IPS-20b (cell line): Measurements from ENCODE around the gene PATJ.
"Not testable (repeated sequence)": the region's sequence is repeated elsewhere in the genome, so short reads cannot be mapped to it uniquely, and the experiment has no call there.

Experiments used
- H3K27ac ChIP-seq: one replicate; pipeline ENCODE4 v1.5.1; 2013; ENCODE audit warnings: low read length
- H3K27me3 ChIP-seq: 2 replicates; pipeline ENCODE4 v1.6.1; 2013; ENCODE audit warnings: mild to moderate bottlenecking, low read length, inconsistent platforms; ENCODE audit not compliant: insufficient read depth
- H3K36me3 ChIP-seq: 2 replicates; pipeline ENCODE4 v1.6.1; 2013; ENCODE audit warnings: low read depth, mild to moderate bottlenecking, inconsistent platforms, low read length, moderate library complexity; ENCODE audit not compliant: insufficient read depth
- H3K4me1 ChIP-seq: 2 replicates; pipeline ENCODE4 v1.6.1; 2013; ENCODE audit warnings: mild to moderate bottlenecking, control low read depth, inconsistent platforms, low read length, moderate library complexity; ENCODE audit not compliant: insufficient read depth
- H3K4me3 ChIP-seq: 2 replicates; pipeline ENCODE4 v1.5.1; 2013; ENCODE audit warnings: mild to moderate bottlenecking, low read length, inconsistent platforms
- H3K9ac ChIP-seq: 2 replicates; pipeline ENCODE4 v1.6.1; 2013; ENCODE audit warnings: low read depth, mild to moderate bottlenecking, inconsistent platforms, low read length, moderate library complexity
- H3K9me3 ChIP-seq: 2 replicates; pipeline ENCODE4 v1.6.1; 2013; ENCODE audit warnings: mild to moderate bottlenecking, low read depth, low read length, inconsistent platforms; ENCODE audit not compliant: insufficient read depth

PATJ gene

DNA sequence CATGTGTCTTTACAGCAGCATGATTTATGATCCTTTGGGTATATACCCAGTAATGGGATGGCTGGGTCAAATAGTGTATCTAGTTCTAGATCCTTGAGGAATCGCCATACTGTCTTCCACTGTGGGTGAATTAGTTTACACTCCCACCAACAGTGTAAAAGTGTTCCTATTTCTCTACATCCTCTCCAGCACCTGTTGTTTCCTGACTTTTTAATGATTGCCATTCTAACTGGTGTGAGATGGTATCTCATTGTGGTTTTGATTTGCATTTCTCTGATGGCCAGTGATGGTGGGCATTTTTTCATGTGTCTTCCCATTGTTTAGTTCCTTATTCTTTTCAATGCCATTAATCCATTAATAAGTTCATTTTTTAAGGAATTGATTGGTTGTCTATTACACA lies 58.8 kb downstream of the PATJ start:
- H3K36me3 ChIP-seq: peaks cover 55% of the 10 kb centered on the region
- not testable (repeated sequence) for H3K9me3 ChIP-seq, H3K9ac ChIP-seq, H3K4me3 ChIP-seq, H3K27ac ChIP-seq, H3K4me1 ChIP-seq, H3K27me3 ChIP-seq

DNA sequence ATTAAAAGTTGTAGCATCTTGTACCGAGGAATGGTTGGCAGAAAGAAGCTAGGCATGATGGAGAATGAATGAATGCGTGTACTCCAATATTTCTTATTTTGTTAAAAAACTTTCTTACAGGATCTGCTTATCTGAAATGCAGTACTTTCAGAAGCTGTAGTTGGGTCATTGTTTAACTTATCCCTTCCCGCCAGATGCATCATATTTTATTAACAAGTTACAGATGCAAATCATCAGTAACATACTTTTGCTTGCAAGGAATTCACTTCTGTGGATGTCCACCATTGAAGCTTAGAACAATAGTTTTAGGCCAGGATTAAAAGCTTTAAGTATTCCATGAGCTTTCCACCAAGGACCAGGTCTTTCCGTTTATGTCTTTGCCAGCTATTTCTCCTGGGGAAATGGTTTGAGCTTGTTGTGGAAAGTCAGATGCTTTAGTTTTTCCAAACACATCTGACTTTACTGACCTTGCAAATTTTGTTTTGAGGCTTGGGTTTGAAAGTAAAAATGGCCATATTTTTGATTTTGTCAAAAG lies 65.4 kb downstream of the PATJ start:
- Histone ChIP-seq H3K4me3 (no peak overlapping the region), H3K27me3 (no peaks in the 10 kb centered on the region), H3K9ac (no peak overlapping the region), H3K4me1 (no peaks in the 10 kb centered on the region), H3K27ac (no peak overlapping the region), H3K36me3 (peaks cover 47% of the 10 kb centered on the region), H3K9me3 (no peaks in the 10 kb centered on the region)

DNA sequence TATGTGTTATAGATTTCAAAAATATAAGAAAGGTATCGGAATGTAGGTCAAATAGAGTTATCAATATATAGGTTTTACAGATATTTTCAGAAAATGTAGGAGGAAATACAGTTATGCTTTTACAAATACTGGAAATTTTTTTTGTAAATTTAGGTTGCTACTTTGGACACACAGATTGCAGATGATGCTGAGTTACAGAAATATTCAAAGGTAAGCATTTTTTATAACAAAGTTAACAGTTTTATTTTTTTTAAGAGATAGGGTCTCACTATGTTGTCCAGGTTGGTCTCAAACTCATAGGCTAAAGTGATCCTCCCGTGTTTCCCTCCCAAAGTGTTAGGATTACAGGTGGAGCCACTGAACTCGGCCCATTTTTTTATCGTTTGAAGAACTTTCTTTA lies 66.0 kb downstream of the PATJ start:
- no peaks in the 10 kb centered on the region for H3K4me1 ChIP-seq
- H3K27me3 ChIP-seq: no peaks in the 10 kb centered on the region
- no peak overlapping the region for H3K27ac ChIP-seq
- H3K9ac ChIP-seq: no peak overlapping the region
- H3K36me3 ChIP-seq: peaks cover 45% of the 10 kb centered on the region
- H3K4me3 ChIP-seq: no peak overlapping the region
- no peaks in the 10 kb centered on the region for H3K9me3 ChIP-seq

DNA sequence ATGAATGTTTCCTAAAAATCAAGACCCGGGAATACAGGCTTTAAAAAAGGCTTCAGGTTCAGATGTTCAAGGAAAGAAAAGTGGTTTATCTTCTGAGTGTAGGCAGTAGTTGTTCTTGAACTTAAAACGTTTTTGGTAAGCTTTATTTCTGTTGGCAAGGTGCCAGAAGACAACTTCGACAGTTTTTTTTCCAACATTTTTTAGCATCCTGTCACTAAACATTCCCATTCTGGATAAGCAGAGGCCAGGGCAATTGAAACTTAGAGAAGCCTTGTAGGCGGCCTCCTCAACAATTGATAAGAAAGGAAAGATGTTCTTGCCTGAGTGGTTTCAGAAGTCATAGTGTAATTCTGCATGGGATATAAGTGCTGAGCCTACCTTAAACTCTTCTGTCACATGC lies 66.7 kb downstream of the PATJ start:
- Histone ChIP-seq H3K9me3 (no peaks in the 10 kb centered on the region), H3K27me3 (no peaks in the 10 kb centered on the region), H3K4me3 (no peak overlapping the region), H3K36me3 (peaks cover 41% of the 10 kb centered on the region), H3K4me1 (no peaks in the 10 kb centered on the region), H3K27ac (no peak overlapping the region), H3K9ac (no peak overlapping the region)

DNA sequence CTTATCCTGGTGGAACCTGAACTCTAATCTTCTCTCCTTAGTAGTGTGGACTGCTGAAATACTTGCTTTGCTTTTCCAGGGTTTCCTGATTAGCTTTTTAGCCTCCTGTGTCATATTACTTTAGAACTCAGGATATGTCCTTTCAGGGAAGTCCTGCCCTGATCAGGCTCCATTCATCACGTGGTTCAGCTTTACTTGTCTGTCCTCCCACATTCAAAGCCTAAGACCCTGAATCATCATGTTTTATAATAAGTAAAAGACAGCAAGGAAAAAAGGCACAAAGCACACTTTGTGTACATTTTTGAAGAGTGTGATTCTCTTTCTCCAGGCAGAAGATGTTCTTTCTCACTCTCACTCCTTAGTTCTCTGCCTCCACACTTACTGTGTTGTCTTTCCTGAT lies 70.6 kb downstream of the PATJ start:
- H3K9me3 ChIP-seq: no peaks in the 10 kb centered on the region
- H3K4me1 ChIP-seq: no peaks in the 10 kb centered on the region
- no peak overlapping the region for H3K9ac ChIP-seq
- no peak overlapping the region for H3K27ac ChIP-seq
- no peak overlapping the region for H3K4me3 ChIP-seq
- no peaks in the 10 kb centered on the region for H3K27me3 ChIP-seq
- H3K36me3 ChIP-seq: peaks cover 23% of the 10 kb centered on the region; the same call in 1 of the 2 replicates

DNA sequence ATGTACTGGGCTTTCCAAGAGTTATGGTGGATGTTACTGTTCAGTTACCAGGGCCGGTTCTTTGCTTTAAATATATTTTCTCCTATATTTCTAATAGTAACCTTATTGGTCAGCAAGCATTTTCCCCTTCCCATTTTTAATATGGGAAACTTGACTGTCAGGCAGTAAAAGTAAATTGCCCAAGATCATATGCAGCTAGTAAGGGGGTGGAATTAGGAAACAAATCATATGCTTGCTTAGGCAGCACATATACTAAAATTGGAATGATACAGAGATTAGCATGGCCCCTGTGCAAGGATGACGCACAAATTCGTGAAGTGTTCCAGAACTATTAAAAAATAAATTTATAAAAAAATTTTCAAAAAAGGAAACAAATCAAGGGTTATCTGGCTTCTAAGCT lies 73.9 kb downstream of the PATJ start:
- H3K36me3 ChIP-seq: peaks cover 19% of the 10 kb centered on the region
- H3K27me3 ChIP-seq: no peaks in the 10 kb centered on the region
- H3K4me3 ChIP-seq: no peak overlapping the region
- H3K9me3 ChIP-seq: no peaks in the 10 kb centered on the region
- H3K27ac ChIP-seq: no peak overlapping the region
- H3K9ac ChIP-seq: no peak overlapping the region
- H3K4me1 ChIP-seq: no peaks in the 10 kb centered on the region

DNA sequence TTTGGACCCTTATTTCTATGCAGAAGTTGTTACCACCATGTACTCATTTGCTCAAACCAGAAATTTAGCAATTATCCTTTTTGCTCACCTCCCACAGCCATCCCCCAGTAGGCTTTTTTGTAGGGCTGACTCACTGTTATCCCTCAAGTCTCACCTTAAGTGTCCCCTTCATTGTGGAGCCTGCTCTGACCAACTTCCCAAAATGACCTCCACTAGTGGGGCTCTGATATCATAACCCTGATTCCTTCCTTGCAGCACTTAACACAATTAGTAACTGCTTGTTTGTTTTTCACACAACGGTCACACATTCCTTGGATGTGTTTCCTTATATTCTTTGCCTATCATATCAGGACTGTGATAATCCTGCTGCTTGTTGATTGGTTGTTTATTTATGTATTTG lies 76.7 kb downstream of the PATJ start:
- H3K27me3 ChIP-seq: no peaks in the 10 kb centered on the region
- peaks cover 47% of the 10 kb centered on the region for H3K36me3 ChIP-seq
- no peaks in the 10 kb centered on the region for H3K4me1 ChIP-seq
- H3K27ac ChIP-seq: no peak overlapping the region
- H3K4me3 ChIP-seq: no peak overlapping the region
- H3K9ac ChIP-seq: no peak overlapping the region
- H3K9me3 ChIP-seq: no peaks in the 10 kb centered on the region

DNA sequence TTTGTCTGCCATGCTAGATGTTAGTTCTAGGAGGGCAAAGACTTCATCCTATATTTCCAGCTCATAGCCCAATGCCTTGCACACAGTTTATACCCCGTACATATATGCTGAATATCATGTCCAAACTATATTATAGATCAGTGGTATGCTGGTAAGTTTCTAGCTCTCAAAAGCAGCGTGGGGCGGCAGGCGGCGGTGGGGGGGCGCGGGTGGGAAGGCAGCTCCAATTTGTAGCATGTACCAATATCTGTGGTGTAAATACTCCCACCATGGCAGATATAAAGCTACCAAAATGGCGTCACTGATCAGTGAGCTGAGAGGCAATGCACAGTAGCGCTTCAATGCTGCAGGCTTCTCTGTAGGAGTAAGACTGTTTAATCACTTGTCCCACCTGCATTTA lies 77.1 kb downstream of the PATJ start:
- Histone ChIP-seq H3K4me1 (no peaks in the 10 kb centered on the region), H3K36me3 (peaks cover 52% of the 10 kb centered on the region), H3K27me3 (no peaks in the 10 kb centered on the region), H3K9me3 (no peaks in the 10 kb centered on the region), H3K27ac (no peak overlapping the region), H3K9ac (no peak overlapping the region), H3K4me3 (no peak overlapping the region)

DNA sequence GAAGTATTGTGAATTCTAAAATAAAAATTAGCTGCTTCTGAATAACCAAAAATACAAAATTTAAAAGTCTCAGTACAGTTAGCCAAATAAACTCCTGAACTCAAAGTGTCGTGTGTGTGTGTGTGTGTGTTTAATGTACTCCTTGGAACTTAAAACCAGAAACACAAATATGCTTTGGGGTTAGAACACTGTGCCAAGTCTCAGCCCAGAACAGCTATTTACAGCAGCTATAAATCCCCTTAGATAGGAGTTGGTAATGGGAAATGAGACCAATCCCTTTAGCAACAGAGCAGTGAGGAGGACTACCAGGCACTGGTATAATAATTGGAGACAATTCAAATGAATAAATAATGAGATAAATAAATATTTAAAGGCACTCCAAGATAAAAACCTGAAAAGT lies 83.1 kb downstream of the PATJ start:
- Histone ChIP-seq H3K9ac (no peak overlapping the region), H3K9me3 (no peaks in the 10 kb centered on the region), H3K36me3 (peaks cover 82% of the 10 kb centered on the region), H3K27ac (no peak overlapping the region), H3K4me1 (no peaks in the 10 kb centered on the region), H3K27me3 (no peaks in the 10 kb centered on the region), H3K4me3 (no peak overlapping the region)

DNA sequence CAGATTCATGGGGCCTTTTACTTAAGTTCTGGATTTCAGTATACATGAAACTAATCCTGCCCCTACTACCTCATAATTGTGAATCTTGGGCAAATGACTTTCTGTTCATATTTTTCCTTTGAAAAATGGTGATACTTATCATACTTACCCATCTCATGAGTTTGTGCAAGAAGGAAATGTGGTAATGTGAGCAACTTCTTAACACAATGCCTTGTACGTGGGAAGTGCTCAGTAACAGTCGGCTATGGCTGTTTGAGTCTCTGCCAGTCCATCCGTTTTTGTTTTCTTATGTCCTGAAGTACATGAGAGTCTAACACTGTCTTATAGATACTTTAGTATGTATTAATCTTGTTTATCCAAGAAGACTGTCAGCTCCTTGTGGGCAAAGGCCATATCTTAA lies 86.5 kb downstream of the PATJ start:
- H3K9me3 ChIP-seq: no peaks in the 10 kb centered on the region
- H3K9ac ChIP-seq: no peak overlapping the region
- H3K4me3 ChIP-seq: no peak overlapping the region
- H3K27me3 ChIP-seq: no peaks in the 10 kb centered on the region
- no peaks in the 10 kb centered on the region for H3K4me1 ChIP-seq
- H3K27ac ChIP-seq: no peak overlapping the region
- H3K36me3 ChIP-seq: peaks cover 71% of the 10 kb centered on the region

DNA sequence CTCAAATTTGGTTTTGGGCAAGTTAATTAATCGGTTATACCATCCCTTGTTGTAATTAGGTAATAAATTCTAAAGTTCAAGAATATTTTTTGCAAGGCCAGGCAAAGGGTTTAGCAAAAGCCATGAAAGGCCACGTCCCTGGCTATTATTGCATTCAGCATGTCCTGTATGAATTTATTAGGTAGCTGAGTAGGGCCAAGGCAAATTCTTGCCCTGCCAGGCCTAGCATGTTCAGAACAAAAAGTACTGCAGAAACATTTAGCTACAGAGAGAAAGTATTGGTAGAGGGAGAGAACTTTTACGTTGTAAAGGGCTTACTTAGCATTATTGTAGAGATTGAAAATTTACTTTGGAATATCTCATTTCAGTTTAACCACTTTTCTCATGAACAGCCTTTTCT lies 94.4 kb downstream of the PATJ start:
- Histone ChIP-seq H3K9me3 (no peaks in the 10 kb centered on the region), H3K4me1 (0 out of 2 replicates have a peak, but pooled peaks cover 4% of the 10 kb centered on the region), H3K9ac (no peak overlapping the region), H3K4me3 (no peak overlapping the region), H3K36me3 (peaks cover 22% of the 10 kb centered on the region), H3K27ac (no peak overlapping the region), H3K27me3 (no peaks in the 10 kb centered on the region)

DNA sequence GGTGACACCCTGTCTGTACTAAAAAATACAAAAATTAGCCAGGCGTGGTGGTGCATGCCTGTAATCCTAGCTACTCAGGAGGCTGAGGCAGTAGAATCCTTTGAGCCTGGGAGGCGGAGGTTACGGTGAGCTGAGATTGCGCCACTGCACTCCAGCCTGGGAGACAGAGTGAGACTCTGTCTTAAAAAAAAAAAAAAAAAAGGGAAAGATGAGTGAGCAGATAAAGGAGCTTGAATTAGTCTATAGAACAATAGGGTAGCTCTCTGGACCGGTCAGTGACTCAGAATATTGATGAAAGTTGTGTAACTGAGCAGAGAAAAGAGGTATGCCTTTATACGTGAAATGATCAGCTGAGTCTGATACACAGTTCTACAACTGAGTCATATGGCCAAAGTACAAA lies 95.3 kb downstream of the PATJ start:
- H3K9ac ChIP-seq, H3K4me1 ChIP-seq, H3K27ac ChIP-seq, H3K27me3 ChIP-seq, H3K4me3 ChIP-seq, H3K9me3 ChIP-seq: not testable (repeated sequence)
- H3K36me3 ChIP-seq: peaks cover 18% of the 10 kb centered on the region

DNA sequence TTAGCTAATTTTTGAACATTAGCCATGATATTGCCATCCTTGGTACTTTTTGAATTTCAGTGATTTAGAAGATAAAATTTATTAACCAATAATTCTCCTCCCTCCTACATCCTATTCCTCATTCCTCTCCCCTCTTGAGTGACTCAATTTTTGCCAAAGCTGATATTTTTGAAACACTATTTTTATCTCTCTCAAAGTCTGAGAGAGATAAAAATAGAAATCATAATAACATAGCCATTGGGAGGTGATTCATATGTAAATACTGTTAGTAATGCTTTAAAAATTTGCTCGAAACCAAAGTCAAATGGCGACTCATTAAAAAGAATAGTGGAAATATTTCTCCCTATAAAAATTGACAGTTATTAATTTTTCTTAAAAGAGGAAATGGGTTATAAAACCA lies 97.4 kb downstream of the PATJ start:
- Histone ChIP-seq H3K4me1 (0 out of 2 replicates have a peak, but pooled peaks cover 4% of the 10 kb centered on the region), H3K27ac (no peak overlapping the region), H3K4me3 (no peak overlapping the region), H3K36me3 (peaks cover 7% of the 10 kb centered on the region; the same call in 1 of the 2 replicates), H3K9ac (0 out of 2 replicates have a peak overlapping the region, but pooled peaks have one; percentile 15), H3K9me3 (no peaks in the 10 kb centered on the region), H3K27me3 (no peaks in the 10 kb centered on the region)
